ENCODE measurements around the gene DCAF5.
"Not testable (repeated sequence)": the region's sequence is repeated elsewhere in the genome, so short reads cannot be mapped to it uniquely, and the experiment has no call there.

Gene DCAF5, protein sequence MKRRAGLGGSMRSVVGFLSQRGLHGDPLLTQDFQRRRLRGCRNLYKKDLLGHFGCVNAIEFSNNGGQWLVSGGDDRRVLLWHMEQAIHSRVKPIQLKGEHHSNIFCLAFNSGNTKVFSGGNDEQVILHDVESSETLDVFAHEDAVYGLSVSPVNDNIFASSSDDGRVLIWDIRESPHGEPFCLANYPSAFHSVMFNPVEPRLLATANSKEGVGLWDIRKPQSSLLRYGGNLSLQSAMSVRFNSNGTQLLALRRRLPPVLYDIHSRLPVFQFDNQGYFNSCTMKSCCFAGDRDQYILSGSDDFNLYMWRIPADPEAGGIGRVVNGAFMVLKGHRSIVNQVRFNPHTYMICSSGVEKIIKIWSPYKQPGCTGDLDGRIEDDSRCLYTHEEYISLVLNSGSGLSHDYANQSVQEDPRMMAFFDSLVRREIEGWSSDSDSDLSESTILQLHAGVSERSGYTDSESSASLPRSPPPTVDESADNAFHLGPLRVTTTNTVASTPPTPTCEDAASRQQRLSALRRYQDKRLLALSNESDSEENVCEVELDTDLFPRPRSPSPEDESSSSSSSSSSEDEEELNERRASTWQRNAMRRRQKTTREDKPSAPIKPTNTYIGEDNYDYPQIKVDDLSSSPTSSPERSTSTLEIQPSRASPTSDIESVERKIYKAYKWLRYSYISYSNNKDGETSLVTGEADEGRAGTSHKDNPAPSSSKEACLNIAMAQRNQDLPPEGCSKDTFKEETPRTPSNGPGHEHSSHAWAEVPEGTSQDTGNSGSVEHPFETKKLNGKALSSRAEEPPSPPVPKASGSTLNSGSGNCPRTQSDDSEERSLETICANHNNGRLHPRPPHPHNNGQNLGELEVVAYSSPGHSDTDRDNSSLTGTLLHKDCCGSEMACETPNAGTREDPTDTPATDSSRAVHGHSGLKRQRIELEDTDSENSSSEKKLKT

DNA sequence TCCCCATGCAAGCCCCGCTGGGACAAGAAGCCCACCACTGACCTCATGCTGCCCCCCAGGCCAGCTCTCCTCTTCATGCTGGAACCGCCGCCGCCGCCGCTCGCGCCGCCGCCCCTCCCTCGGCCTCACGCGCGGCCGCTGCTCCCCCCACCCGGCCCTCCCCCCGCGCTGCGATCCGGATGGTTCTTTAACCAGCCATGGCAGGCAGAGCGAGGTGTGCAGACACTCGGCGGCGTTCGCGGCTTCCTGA lies at the start of gene DCAF5:
DCAF5 (minus strand) TSS at position 218 of the 250 bp plus-strand sequence; CDS start at position 77, 141 bp downstream.
- TF ChIP-seq POLR2A (IDR thresholded peaks at IDR 0.05; ENCODE audit: low read length) (no peak), GATA1 (IDR thresholded peaks at IDR 0.05; ENCODE audit: low read depth, low read length) (no peak)
- DNase-seq = peak in 1 of 2 experiments; percentile 95

DNA sequence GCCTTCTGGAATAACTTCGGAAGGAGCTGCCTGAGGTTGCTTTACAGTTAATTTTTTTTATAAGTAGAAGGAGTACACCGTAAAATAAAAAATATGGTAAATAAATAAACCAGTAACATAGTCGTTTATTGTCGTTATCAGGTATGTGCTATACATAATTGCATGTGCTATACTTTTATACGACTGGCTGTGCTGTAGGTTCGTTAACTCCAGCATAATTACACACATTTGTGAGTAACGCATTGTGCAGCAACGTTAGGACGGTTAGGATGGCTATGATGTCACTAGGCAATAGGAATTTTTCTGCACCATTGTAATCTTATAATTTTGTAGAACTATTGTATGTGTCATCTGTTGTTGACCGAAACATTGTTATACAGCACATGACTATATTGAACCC lies 46.9 kb upstream of the DCAF5 start:
- no peak for TF ChIP-seq POLR2A (IDR thresholded peaks at IDR 0.05; ENCODE audit: low read length)
- no peak for TF ChIP-seq GATA1 (IDR thresholded peaks at IDR 0.05; ENCODE audit: low read depth, low read length)
- no peak for DNase-seq

DNA sequence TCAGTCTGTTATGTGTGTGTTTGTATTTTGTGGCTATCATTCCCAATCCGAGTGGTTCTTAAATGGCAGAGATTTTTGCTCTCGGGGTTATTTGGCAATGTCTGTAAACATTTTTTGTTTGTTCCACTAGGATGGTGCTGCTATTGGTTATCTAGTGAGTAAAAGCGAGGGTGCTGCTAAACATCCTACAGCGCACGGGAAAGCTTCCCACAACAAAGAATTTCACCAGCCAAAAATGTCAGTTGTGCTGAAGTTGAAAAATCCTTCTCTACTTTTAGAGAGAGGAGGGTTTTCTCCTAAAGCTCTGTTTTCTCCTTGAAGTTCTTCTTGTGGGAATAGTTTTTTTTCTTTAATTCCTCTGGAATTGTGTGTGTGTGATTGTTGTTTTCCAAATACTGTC lies 40.8 kb upstream of the DCAF5 start:
- TF ChIP-seq POLR2A (IDR thresholded peaks at IDR 0.05; ENCODE audit: low read length) = no peak
- TF ChIP-seq GATA1 (IDR thresholded peaks at IDR 0.05; ENCODE audit: low read depth, low read length) = no peak
- DNase-seq = no peak

DNA sequence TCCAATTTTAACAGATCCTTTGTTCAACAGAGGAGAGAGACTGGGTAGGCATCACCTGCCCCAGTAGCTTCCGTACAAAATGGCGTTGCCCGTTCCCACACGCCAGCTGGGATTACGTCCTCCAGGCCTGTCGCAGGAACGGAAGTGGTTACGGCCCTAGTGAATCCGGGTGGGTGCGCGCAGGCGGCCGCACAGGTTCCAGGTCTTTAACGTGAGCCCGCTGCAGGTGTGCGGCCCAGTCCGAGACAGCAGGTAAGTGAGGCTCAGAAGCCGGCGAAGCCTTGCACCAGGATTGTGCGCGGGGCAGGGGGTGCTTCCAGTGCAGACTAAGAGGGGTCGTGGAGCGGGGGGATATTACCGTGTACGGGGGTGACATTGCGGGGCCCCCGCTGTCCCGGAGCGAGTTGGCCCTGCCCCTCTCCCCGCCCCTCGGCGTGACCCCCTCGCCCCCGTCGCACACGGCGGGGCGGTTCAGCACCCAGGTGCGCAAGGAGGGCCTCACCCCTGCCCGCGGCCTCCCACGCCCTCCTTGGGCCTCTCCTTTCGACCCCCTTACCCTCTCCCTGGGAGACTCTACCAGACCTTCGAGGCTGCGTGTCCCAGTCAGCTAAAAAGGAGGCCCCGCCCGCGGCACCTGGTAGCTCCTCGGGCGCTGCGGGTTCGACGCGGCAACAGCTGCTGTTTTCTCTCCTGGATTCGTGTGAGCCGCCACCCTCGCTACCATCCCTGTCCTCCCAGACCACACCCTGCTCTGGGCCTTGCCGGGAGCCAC lies 38.6 kb upstream of the DCAF5 start, which contains the start of gene EXD2:
EXD2 (plus strand) TSS at position 159 of the 772 bp plus-strand sequence. CDS start 17,973 bp downstream, outside the sequence.
- TF ChIP-seq POLR2A (IDR thresholded peaks at IDR 0.05; ENCODE audit: low read length) (peak; percentile 47), GATA1 (IDR thresholded peaks at IDR 0.05; ENCODE audit: low read depth, low read length) (no peak)

DNA sequence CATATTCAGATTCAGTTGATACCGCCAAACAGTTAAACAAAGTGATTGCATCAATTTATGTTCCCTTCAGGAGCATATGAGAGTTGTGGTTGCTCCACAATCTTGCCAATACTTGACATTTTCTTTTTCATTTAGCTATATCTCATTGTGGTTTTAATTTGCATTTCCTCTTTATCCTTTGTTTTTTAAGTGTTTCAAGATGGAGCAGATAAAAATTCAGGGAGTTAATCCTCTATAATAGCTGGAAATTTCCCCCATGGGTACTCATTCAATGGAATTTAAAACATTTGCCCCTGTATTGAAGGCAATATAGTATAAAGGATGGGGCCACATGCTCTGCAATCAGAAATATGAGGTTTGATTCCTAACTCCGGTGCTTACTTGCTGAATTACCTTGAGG lies 37.3 kb upstream of the DCAF5 start:
- no peak for TF ChIP-seq GATA1 (IDR thresholded peaks at IDR 0.05; ENCODE audit: low read depth, low read length)
- TF ChIP-seq POLR2A (IDR thresholded peaks at IDR 0.05; ENCODE audit: low read length) = no peak
- DNase-seq = no peak

More for the DNA sequence above, 38.6 kb upstream of the DCAF5 start, which contains the start of gene EXD2:
- peak; percentile 82 to 84 for DNase-seq

DNA sequence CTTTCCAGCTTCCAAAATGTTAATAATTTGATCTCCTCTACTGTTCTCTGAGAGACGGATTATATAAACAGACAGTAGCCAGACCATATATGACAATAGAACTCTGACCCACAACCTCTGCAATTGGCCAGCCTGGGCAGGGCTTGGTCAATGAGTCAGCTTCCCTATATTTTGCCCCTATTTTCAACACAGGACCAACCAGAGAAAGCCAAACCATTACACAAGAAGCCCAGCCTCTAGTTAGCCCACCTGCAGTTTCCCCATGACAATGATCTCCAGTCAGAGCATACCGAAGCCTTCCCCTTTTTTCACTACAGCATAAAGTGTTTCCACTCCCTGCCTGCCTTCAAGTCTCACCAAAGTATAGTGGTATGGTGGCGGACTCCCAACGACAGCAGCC lies 30.8 kb upstream of the DCAF5 start:
- DNase-seq = no peak
- TF ChIP-seq GATA1 (IDR thresholded peaks at IDR 0.05; ENCODE audit: low read depth, low read length) (no peak), POLR2A (IDR thresholded peaks at IDR 0.05; ENCODE audit: low read length) (no peak)

DNA sequence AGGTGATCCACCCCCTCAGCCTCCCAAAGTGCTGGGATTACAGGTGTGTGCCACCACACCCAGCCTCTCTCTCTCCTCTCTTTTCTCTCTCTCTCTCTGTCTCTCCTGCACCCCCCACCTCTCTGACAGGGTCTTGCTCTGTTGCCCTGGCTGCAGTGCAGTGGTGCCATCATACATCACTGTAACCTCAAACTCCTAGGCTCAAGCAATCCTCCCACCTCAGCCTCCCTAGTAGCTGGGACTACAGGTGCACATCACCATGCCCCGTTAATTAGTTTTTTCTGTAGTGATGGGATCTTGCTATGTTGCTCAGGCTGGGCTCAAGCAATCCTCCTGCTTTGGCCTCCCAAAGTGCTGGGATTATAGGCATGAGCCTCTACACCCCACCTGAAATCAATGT lies 29.7 kb upstream of the DCAF5 start:
- not testable (repeated sequence) for DNase-seq

DNA sequence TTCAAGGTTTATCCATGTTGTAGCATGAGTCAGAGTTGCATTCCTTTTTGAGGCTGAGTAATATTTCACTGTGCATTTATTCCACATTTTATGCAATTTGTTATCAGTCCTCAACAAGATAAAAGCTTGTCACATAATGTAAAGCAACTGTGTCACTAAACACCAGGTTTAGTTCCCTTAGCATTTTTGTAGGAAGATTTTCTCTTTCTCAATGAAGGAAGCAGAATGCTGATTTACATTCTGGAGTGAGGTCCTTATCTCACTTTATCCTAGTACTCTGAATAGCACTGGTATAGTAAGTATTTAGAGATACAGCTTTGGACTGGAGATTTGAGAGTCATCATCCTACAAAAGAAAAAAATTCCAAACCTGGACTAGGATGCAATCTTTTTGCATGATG lies 28.6 kb upstream of the DCAF5 start:
- TF ChIP-seq GATA1 (IDR thresholded peaks at IDR 0.05; ENCODE audit: low read depth, low read length) (no peak), POLR2A (IDR thresholded peaks at IDR 0.05; ENCODE audit: low read length) (no peak)
- DNase-seq = no peak

DNA sequence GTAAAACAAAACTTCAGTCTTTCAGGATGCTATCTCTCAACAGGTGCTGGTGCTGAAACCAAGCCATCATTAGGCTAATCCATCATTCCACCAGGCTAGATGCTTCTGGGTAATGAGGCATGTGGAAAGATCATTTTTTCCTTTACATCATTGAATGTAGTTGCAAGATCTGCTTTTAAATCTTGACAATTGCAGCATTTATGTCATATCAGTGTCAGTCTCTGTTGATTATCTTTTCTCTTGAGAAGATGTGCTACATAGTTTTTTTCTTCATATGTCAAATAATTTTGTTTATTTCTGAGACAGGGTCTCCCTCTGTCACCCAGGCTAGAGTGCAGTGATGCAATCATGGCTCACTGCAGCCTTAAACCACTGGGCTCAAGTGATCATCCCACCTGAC lies 22.2 kb upstream of the DCAF5 start:
- TF ChIP-seq POLR2A (IDR thresholded peaks at IDR 0.05; ENCODE audit: low read length) = no peak
- no peak for TF ChIP-seq GATA1 (IDR thresholded peaks at IDR 0.05; ENCODE audit: low read depth, low read length)
- no peak for DNase-seq

DNA sequence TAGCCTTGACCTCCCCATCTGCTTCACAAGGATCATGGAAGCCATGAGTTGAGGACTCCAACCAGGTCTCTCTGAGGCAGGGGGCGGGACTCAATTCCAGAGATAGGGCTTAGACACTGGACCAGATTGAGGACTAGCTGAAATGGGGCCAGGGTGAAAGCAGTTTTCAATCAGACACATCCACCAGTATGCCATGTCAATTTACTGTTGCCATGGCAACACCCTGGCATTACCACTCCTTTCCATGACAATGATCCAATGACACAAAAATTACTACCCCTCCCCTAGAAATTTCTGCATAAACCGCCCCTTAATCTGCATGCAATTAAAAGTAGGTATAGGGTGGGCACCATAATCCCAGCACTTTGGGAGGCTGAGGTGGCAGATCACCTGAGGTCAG lies 18.6 kb upstream of the DCAF5 start:
- DNase-seq = no peak
- no peak for TF ChIP-seq GATA1 (IDR thresholded peaks at IDR 0.05; ENCODE audit: low read depth, low read length)
- no peak for TF ChIP-seq POLR2A (IDR thresholded peaks at IDR 0.05; ENCODE audit: low read length)

DNA sequence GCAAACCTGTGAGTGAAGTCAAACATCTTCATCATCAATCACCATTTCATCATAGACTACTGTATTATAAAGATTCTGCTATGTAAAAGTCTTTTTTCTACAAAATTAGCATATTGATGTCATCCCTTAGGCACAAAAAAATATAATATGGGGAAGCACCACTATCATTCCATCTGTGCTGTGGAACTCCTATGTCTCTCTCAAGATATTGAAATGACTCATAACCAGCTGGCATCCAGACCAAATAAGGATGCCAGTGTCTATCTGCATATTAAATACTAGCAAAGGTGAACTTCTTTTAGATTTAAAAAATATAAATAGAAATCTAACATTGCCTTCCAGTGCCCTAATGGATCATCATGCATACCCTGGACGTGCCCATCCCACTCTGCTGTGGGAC lies 17.9 kb upstream of the DCAF5 start:
- no peak for DNase-seq
- TF ChIP-seq POLR2A (IDR thresholded peaks at IDR 0.05; ENCODE audit: low read length) (no peak), GATA1 (IDR thresholded peaks at IDR 0.05; ENCODE audit: low read depth, low read length) (no peak)

DNA sequence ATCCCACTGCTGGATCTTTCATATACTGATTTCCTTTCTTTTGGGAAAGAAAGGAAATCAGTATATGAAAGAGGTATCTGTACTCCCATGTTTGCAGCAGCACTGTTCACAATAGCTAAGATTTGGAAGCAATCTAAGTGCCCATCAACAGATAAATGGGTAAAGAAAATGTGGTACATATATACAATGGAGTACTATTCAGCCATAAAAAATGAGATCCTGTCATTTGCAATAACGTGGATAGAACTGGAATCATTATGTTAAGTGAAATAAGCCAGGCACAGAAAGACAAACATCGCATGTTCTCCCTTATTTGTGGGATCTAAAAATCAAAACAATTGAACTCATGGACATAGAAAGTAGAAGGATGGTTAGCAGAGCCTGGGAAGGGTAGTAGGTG lies 12.9 kb upstream of the DCAF5 start:
- not testable (repeated sequence) for DNase-seq

DNA sequence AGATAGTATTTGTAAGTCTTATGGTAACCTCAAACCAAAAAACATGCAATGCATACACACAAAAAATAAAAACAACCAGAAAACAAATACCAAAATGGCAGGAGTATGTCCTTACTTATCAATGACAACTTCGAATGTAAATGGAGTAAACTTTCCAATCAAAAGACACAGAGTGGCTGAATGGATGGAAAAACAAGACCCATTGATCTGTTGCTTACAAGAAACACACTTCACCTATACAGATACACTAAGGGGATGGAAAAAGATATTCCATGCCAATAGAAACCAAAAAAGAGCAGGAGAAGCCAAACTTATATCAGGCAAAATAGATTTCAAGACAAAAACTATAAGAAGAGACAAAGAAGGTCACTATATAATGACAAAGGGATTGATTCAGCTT lies 8.7 kb upstream of the DCAF5 start:
- TF ChIP-seq GATA1 (IDR thresholded peaks at IDR 0.05; ENCODE audit: low read depth, low read length) (no peak), POLR2A (IDR thresholded peaks at IDR 0.05; ENCODE audit: low read length) (no peak)
- no peak for DNase-seq

DNA sequence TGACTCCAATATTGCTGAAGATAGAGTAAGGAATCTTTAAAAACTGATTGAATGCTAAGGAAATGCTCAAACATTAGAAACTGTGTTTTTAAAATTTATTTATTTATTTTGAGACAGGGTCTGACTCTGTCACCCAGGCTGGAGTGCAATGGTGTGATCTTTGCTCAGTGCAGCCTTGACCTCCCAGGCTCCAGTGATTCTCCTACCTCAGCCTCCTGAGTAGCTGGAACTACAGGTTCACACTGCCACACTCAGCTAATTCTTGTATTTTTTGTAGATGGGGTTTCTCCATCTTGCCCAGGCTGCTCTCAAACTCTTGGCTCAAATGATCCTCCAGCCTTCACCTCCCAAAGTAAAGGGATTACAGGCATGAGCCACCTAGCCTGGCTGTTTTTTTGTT lies 3.3 kb upstream of the DCAF5 start:
- DNase-seq = no peak
- TF ChIP-seq GATA1 (IDR thresholded peaks at IDR 0.05; ENCODE audit: low read depth, low read length) (no peak), POLR2A (IDR thresholded peaks at IDR 0.05; ENCODE audit: low read length) (no peak)
